Body of pancreas (tissue), 4 donors: ENCODE measurements around the gene NDRG3. TPM values are rescaled to one million over a fixed set of nuclear protein-coding genes. Genes with fewer than 3 reads are reported as not detected.
"Not testable (repeated sequence)": the region's sequence is repeated elsewhere in the genome, so short reads cannot be mapped to it uniquely, and the experiment has no call there.

Experiments used
- ATAC-seq: fragments of 150-250 bp; one replicate; pipeline ENCODE4 v1.9.1; 2016
- DNase-seq, 4 donors: peaks; one replicate each; pipeline ENCODE4 v3.0.0-alpha.2; 2019
- H3K27ac ChIP-seq, 4 donors: fragments of 200-600 bp; sonication (generic); 1 replicate in 3 of 4; 2 replicates in 1 of 4; pipeline versions ENCODE4 v1.5.1 to v1.6.1; 2016 to 2019; ENCODE audit warnings: mild to moderate bottlenecking in 1 of 4, mixed read lengths in 1 of 4, moderate library complexity in 1 of 4
- H3K27me3 ChIP-seq, 2 donors: fragments of 200-600 bp; sonication (generic); one replicate each; pipeline ENCODE4 v1.6.0; 2016; ENCODE audit warnings: mild to moderate bottlenecking in 1 of 2
- H3K36me3 ChIP-seq, 2 donors: fragments of 200-600 bp; sonication (generic); replicated peaks in 1 of 2; 2 replicates each; pipeline ENCODE4 v1.5.1; 2016; ENCODE audit warnings: low read depth in 2 of 2; ENCODE audit not compliant: insufficient read depth in 1 of 2
- H3K4me1 ChIP-seq: fragments of 200-600 bp; sonication (generic); one replicate; pipeline ENCODE4 v1.6.0; 2016
- H3K4me3 ChIP-seq, 2 donors: fragments of 200-600 bp; sonication (generic); 1 replicate in 1 of 2; 2 replicates in 1 of 2; pipeline ENCODE4 v1.5.1; 2016 to 2019
- H3K9me3 ChIP-seq, 3 donors: fragments of 200-600 bp; sonication (generic); 1 replicate in 2 of 3; 2 replicates in 1 of 3; pipeline ENCODE4 v1.5.1; 2016
- POLR2A ChIP-seq, 3 donors: fragments of 450-650 bp; IDR thresholded peaks; one replicate each; pipeline ENCODE4 v1.6.1; 2016; ENCODE audit warnings: antibody characterized with exemption in 3 of 3, mild to moderate bottlenecking in 2 of 3
- WGBS, 2 donors: methylation state at CpG; one replicate each; pipeline ENCODE4 v1.1.5; 2017; 5-methylcytosine and 5-hydroxymethylcytosine counted together
- intact Hi-C: fragments of 100-400 bp; cut with DNase I; formaldehyde crosslinking; loops from one replicate; pipeline ENCODE4 v1.15.1; 2023
- total RNA-seq, 2 donors: library from RNA; depleted of rRNA; stranded (reverse); fragments of >200 nt; gene quantifications; one replicate each; pipeline ENCODE4 v1.1.0, GENCODE V29; 2016
- TF ChIP-seq, protein P1 (sequence below), 7 experiments: fragments of 450-650 bp in 4 of 7; fragments of 200-600 bp in 3 of 7; sonication (generic) in 3 of 7; IDR thresholded peaks; one replicate each; pipeline ENCODE4 v1.5.1; 2016 to 2019; ENCODE audit warnings: antibody characterized with exemption in 7 of 7

Gene NDRG3
- total RNA-seq, 2 donors from 2014 or later = 9.2 to 11.9 TPM

DNA sequence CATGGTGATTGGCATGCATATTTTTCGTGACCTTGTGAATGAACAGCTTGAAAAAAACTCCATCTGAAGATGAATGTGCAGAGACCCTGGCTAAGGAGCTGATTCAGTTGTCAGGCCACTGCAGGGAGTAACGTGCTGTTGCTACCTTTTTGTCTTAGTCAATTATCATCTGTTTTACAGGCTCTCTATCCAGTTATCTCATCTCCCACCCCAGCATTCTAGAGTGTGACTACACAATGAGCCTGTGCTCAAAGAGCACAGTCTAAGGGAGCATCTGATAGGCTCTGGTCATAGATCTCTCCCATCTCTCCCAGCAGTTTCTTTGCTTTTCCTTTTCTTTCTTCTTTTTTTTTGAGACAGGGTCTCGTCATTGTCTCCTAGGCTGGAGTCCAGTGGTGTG, 45.5 kb downstream of the NDRG3 start:
- Histone ChIP-seq H3K9me3 (no peaks in the 10 kb centered on the region), H3K27me3 (no peaks in the 10 kb centered on the region), H3K4me1 (no peaks in the 10 kb centered on the region), H3K27ac (no peak overlapping the region), H3K36me3 (no peaks in the 10 kb centered on the region), H3K4me3 (no peak overlapping the region)
- DNase-seq = no peak
- intact Hi-C loops = no loop called here
- WGBS, 2 donors = 83 to 92% methylated on average over 3 of the region's 3 CpGs
- ATAC-seq = no peak
- no peak for TF ChIP-seq POLR2A (IDR thresholded peaks at IDR 0.05)
- TF ChIP-seq, protein P1, sequence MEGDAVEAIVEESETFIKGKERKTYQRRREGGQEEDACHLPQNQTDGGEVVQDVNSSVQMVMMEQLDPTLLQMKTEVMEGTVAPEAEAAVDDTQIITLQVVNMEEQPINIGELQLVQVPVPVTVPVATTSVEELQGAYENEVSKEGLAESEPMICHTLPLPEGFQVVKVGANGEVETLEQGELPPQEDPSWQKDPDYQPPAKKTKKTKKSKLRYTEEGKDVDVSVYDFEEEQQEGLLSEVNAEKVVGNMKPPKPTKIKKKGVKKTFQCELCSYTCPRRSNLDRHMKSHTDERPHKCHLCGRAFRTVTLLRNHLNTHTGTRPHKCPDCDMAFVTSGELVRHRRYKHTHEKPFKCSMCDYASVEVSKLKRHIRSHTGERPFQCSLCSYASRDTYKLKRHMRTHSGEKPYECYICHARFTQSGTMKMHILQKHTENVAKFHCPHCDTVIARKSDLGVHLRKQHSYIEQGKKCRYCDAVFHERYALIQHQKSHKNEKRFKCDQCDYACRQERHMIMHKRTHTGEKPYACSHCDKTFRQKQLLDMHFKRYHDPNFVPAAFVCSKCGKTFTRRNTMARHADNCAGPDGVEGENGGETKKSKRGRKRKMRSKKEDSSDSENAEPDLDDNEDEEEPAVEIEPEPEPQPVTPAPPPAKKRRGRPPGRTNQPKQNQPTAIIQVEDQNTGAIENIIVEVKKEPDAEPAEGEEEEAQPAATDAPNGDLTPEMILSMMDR (IDR thresholded peaks at IDR 0.05) = no peak

GRCh38 chr20:36695467-36695866, 50.4 kb downstream of the NDRG3 start:
- H3K27ac ChIP-seq, H3K9me3 ChIP-seq, H3K4me1 ChIP-seq, ATAC-seq, H3K4me3 ChIP-seq, H3K36me3 ChIP-seq, intact Hi-C loops, DNase-seq, H3K27me3 ChIP-seq: not testable (repeated sequence)
- WGBS, 2 donors = 88 to 89% methylated on average over 8 of the region's 8 CpGs

DNA sequence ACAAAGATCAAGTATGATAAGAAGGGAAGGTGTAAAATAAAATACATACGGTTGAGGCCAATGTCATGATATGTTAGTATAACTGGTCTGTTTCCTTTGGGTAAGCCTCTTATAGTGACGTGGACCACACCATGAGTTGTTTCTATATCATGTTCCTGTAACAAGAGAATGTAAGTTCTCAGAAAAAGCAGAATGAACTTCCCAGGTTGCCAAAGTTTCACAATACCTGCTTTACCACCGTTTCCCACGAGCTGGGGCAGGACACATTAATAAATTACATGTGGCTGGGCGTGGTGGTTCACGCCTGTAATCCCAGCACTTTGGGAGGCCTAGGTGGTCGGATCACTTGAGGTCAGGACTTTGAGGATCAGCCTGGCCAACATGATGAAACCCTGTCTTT, 57.3 kb downstream of the NDRG3 start:
- no peak for DNase-seq
- H3K27ac ChIP-seq = no peak overlapping the region
- no peaks in the 10 kb centered on the region for H3K9me3 ChIP-seq
- H3K27me3 ChIP-seq = no peaks in the 10 kb centered on the region
- no peak overlapping the region for H3K4me3 ChIP-seq
- WGBS, 2 donors = 66 to 76% methylated on average over 7 of the region's 7 CpGs
- intact Hi-C loops = no loop called here
- TF ChIP-seq, protein P1 (IDR thresholded peaks at IDR 0.05) = no peak
- TF ChIP-seq POLR2A (IDR thresholded peaks at IDR 0.05) = no peak
- H3K4me1 ChIP-seq = no peaks in the 10 kb centered on the region
- no peaks in the 10 kb centered on the region for H3K36me3 ChIP-seq
- no peak for ATAC-seq

DNA sequence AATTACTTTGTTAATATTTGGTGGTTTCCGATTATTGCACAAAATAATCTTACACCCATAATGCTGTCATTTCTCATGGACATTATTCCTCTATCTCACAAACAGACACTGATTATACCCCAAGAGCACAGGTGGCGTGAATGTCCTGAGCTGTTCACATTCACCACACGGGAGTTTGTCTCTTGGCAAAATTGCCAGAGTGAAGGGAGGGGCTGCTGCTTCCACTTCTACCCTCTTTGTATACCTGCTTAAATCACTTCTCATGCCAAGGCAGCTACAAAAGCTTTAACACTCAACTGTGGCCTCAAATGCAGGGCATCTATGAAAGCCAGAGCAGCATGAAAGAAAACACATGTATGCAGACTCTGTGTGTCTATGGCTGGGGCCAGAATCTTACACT, 58.0 kb downstream of the NDRG3 start:
- ATAC-seq (no peak), DNase-seq (no peak)
- intact Hi-C loops = no loop called here
- TF ChIP-seq, protein P1 (IDR thresholded peaks at IDR 0.05) = no peak
- no peak for TF ChIP-seq POLR2A (IDR thresholded peaks at IDR 0.05)
- no peaks in the 10 kb centered on the region for H3K27me3 ChIP-seq
- H3K4me1 ChIP-seq = no peaks in the 10 kb centered on the region
- no peaks in the 10 kb centered on the region for H3K36me3 ChIP-seq
- H3K9me3 ChIP-seq = no peaks in the 10 kb centered on the region
- WGBS, 2 donors = 74 to 83% methylated on average over 3 of the region's 3 CpGs
- no peak overlapping the region for H3K4me3 ChIP-seq
- no peak overlapping the region for H3K27ac ChIP-seq

DNA sequence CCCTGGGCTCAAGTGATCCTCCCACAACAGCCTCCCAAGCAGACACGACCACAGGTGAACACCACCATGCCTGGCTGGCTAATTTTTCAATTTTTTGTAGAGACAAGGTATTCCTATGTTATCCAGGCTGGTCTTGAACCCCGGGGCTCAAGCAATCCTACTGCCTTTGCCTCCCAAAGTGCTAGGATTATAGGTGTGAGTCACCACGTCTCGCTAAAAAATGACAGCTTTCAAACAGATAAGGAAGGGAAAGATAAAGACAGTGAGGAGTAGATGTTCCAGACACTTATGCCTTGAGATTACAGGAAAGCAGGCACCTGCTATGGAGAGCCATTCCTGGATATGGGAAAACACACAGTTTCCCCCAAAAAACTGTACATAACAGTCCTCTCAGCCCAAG, 58.9 kb downstream of the NDRG3 start:
- H3K36me3 ChIP-seq = no peaks in the 10 kb centered on the region
- WGBS, 2 donors = 70 to 80% methylated on average over 4 of the region's 4 CpGs
- H3K4me3 ChIP-seq = no peak overlapping the region
- no peak overlapping the region for H3K27ac ChIP-seq
- ATAC-seq (no peak), DNase-seq (no peak)
- H3K9me3 ChIP-seq = no peaks in the 10 kb centered on the region
- H3K4me1 ChIP-seq = no peaks in the 10 kb centered on the region
- H3K27me3 ChIP-seq = no peaks in the 10 kb centered on the region
- TF ChIP-seq, protein P1 (IDR thresholded peaks at IDR 0.05) = no peak
- no peak for TF ChIP-seq POLR2A (IDR thresholded peaks at IDR 0.05)
- intact Hi-C loops = no loop called here
